Superior temporal gyrus (tissue), 1 donor: Measurements from ENCODE around the gene DHX35.

Source experiments
- DNase-seq: peaks from one replicate; pipeline ENCODE4 v3.0.0-alpha.2; 2016; ENCODE audit errors: extremely low spot score

The DHX35 gene

DNA sequence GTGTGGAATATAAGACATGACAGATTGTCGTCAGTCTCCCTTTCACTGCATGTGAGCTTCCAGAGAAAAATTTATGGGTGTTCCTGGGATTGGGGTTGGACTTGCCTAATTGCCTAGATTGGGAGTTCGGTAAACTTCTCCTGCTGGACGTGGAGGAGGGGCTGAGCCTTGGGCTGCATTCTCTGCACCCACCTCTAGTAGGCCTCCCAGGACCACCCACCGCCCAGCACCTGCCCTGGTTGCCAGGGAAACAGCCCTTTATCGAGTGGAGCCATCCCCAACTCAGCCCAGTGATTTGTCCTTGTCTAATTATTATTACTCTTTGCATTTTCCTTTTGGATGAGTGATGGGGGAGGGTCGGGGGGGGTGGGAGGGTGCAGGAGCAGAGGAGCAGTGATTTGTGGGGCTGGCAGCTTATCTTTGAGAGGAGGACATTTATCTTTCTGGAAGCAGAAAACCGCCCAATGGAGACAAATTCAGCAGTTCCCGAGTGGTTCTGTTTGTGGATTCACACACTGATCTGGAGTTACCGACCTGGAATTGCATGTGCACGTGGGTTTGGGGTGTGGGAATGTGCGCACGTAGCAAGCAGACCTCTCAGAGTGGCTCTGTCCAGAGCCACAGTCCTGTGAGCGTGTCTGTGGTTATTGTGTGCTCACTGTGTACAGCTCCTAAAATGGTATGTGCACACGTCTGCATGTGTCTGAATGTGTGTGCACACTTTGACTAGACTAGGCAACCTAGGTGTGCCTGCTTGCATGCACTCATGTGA is 104.5 kb downstream of the DHX35 start:
- no peak for DNase-seq

DNA sequence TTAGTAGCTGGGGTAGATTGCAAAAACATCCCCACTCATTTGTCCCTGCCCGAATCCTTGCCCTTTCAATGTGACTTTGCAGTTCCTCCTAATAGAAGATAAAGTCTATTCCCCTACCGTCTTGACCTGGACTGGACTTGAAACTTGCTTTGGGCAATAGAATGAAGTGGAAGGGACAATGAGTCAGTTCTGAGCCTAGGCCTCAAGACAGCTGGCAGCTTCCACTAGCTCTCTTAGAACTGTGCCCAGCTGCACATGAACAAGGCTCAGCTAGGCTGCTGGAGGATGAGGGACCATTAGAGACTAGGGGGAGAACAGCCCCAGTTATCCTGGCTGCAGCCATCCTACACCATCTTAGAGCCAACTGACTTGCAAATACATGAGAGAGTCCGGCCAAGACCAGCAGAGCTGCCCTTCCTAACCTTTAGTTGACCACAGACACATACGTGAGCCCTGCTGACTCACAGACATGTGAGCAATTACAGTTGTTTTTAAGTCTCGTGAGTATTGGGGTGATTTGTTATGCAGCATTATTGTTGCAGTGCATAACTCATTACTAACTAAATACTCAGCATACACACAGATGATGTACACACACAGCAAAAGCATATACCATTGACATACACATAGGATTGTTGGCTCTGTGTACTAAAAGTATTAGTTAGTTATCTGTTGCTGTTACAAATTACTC is 105.5 kb downstream of the DHX35 start:
- DNase-seq: no peak

DNA sequence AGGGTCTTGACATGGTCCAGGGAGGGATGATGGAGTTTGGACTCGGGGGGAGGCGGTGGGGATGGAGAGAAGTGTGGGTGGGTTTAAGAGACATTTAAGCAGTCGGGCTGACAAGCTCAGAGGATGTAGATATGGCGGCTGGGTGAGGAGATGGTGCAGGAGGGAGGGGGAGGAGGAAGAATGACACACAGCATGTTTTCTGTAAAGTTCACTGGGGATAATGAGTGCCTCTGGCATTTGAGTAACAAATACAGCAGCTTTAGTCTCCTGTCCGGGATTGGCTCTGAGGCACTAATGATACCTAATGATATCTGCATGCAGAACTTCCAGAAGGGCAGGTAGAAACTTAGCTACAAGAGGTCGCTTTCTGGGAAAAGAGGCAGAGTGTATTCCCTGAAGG is 107.8 kb downstream of the DHX35 start:
- DNase-seq: no peak

DNA sequence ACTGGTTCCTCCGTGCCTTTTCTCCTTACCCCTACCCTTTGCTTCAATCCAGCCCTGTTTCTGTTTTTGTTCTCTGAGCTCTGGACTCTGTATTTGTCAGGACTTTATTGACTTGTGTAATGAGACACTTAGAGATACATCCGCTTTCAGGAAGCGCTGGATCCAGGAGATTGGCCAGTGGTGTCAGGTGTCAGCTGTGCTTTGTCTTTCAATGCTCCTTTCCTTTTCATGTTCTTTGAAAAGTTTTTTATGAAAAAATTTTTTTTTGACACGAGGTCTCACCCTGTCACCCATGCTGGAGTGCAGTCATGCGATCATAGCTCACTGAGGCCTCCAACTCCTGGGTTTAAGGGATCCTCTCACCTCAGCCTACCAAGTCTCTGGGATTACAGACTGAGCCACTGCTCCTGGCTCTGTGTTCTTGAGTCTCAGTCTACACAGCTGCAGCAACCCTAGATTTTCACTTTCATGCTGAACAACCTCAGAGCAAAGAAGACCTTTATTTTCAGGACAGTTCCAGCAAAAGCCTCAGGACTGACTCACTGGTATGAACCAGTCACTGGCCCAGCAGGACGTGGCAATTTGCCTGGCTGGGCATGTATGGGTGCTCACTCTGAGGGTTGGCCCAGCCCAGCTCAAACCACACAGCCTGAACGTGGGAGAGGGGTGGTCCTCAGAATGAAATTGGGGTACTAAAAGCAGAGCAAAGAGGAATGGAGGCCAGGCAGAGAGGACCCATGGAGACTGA is 108.5 kb downstream of the DHX35 start:
- DNase-seq: no peak

DNA sequence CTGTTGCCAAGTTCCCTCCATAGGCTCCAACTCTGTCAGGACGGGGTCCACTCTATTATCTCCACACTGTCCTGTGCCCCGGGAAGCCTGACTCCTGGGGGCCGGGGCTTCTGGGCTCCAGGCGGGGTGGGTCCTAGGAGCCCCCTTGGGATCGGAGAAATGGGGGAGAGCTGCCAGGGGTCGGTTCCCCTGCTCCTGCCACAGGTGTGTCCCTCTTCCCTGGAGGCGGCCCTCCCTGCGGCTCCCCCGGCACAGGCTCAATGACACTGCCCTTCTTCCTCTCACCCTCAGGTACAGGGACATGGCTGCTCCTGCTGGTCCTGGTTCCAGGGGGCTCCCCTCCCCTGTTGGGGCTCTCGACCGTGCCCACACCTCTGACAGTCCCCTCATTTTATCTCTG is 110.0 kb downstream of the DHX35 start:
- no peak for DNase-seq

DNA sequence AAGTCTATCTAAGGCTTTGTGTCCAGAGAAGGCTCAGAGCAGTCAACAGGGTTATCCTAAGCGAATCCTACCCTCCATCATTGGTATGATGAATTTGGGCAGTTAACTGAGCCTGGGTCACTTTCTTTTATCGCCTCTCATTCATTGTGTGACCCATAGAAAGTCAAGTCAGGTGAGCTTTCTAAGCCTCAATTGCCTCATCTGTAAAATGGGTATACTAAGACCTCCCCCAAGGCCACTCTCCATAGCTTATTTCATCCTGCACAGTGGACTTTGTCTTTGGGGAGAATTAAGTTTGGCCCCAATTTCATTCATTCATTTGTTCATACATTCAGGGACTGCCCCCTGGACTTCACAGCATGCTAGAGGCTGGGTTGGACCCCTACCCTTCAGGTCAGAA is 110.5 kb downstream of the DHX35 start:
- DNase-seq: no peak

DNA sequence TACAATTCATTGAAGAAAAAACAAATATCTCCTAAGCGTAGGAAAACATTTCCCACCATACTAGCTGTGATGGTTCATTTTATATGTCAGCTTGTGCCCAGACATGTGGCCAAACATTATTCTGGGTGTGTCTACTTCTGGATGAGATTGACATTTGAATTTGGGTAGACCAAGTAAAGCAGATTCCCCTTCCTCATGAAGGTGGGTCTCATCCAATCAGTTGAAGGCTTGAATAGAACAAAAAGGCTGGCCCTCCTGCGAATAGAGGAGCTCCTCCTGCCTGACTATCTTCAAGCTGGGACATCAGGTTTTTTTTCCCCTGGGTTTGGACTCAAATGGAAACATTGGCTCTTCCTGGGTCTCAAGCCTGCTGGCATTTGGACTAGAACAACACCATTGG is 113.6 kb downstream of the DHX35 start:
- DNase-seq: no peak

DNA sequence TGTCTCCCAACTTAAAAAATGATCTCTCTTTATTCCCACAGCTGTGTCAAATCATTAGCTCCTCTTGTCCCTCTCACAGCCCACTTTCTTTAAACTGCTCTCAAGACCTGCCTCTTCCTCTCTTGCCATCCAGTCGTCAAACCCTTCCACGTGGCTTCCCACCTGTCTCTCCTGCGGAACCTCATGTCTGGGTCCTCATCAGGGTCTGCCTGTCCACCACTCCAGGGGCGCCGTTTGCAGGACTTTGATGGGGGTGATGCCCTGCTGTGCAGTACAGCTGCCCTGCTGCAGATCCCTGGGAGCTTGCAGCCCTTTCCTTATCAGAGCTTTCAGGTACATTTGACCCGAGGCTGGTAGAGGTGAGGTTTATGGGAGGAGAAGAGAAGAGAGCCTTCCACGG is 114.8 kb downstream of the DHX35 start:
- no peak for DNase-seq

DNA sequence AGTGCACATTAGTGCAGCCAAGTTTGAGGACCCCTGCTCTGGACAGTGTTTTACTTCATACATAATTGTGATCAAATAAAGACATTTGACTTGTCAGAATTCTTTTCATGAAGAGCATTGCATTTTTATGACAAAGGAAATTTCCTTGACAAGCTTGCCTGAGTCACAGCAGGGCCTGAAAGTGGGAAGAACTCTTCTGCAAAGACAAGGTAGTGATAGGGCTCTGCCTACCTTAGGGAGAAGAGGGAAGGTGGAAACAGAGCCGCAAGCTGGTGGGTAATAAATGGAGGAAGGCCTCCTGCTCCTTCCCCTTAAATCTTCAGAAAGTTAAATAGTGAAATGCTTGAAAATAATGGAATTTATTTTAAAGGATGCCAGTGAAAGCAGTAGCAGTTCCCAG is 118.2 kb downstream of the DHX35 start:
- no peak for DNase-seq

DNA sequence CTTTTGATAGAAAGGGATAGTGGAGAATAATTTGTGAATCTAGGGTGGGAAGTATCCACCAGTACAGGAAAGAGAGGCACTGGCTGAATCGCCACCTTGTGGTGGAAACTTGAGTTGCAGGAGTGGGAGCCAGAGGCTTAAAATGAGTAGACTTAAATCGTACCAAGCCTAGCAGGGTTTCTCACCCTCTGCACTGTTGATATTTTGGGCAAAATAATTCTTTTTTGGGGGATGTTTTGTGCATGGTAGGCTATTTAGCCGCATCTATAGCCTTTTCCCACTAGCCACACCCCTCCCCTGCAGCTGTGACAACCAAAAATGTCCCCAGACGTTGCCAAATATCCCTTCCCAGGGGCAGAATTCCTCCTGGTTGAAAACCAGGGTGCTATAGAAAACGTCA is 119.1 kb downstream of the DHX35 start:
- peak; percentile 97 for DNase-seq

DNA sequence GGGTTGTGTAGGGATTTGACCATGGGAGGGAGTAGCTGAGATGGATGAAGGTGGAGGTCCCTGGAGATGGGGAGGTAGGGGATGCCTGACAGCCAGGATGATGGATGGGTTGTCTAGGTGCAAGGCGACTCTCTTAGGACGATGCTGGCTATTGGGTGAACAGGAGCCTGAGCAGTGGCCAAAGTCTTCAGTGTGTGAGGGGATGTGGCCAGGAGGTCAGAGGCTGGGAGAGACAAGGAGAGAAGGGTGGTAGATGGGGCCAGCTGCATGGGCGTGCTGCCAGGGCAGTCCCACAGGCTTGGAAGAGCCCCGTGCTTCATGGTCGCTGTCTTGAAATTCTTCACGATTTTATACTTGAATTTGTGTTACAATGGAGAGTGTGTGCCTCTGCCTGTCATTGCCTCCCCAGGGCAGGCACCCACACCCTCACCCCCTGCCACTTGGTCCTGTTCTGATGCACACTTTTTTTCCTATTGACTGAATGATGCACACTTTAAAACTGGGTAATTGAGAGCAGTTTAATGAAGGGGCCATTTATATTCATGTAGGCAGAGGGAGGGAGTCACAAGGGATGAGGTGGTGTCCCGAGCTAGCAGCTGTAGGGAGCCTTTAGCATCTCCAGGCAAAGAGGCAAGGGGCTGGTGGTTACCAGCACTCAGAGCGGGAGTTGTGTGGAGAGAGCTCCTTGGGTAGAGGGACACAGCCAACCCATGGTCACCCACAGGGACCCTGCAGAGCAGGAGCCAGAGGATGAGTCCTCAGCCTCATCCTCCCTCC is 120.7 kb downstream of the DHX35 start:
- no peak for DNase-seq

DNA sequence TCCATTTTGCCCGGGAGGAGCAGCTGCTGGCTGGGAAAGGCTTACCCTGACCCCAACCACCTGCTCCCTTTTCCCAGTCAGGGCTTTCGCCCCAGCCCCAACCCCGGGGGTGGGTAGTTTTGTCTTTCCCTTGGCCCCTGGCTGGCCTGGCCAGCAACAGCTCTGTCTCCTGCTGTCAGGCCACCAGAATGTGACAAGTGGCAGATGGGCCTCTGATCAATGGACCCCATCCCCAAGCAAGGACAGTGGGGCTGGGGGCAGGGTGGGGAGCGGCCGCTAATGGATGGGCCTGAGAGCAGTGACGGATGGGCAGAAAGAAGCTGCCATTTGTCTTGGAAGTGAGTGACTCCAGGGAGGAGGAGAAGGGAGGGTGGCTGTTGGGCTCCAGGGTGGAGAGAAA is 121.6 kb downstream of the DHX35 start:
- DNase-seq: no peak

DNA sequence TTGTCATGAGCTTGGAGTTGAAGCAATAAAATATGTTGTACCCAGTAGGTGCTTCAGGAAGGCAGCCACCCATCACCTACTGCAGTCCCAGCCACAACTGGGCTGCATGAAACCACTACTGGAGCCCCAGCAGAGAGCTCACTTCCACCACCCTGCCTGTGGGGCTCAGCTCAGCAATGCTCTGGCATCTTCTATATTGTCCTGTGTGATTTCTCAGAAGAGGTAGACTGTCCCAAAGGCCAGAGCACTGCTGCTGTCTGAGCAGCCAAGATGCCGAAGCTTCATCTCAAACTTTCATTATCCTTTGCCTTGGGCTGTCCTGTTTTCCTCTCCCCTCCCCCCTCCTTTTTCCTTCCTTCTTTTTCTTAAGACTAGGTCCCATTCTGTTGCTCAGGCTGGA is 126.9 kb downstream of the DHX35 start:
- no peak for DNase-seq
